ENCODE results near the gene SUSD4. TPM values are rescaled to one million over a fixed set of nuclear protein-coding genes. Genes with fewer than 3 reads are reported as not detected.

The SUSD4 gene
- total and polyA plus RNA-seq, 2 experiments from 2014 or later: 5.6 to 8.3 TPM

GRCh38 chr1:223245983-223246382, 118.0 kb downstream of the SUSD4 start:
- H3K9me2 ChIP-seq (replicated peaks; ENCODE audit: insufficient read depth): no peaks in the 10 kb centered on the region
- TF ChIP-seq EZH2phosphoT487 (IDR thresholded peaks at IDR 0.05; ENCODE audit: low read depth, severe bottlenecking, unreplicated experiment): no peak
- no peak for TF ChIP-seq CTCF (IDR thresholded peaks at IDR 0.05; ENCODE audit: poor library complexity)
- no peak for TF ChIP-seq EZH2 (IDR thresholded peaks at IDR 0.05; ENCODE audit: borderline replicate concordance)
- H3K4me1 ChIP-seq (ENCODE audit: insufficient read depth): peaks cover 4% of the 10 kb centered on the region

GRCh38 chr1:223245411-223245810, 118.6 kb downstream of the SUSD4 start:
- Histone ChIP-seq H3K27me3 (no peaks in the 10 kb centered on the region), H3K9me2 (replicated peaks; ENCODE audit: insufficient read depth) (no peaks in the 10 kb centered on the region), H3K79me2 (no peaks in the 10 kb centered on the region), H3K4me3 (no peak overlapping the region), H3K4me1 (ENCODE audit: insufficient read depth) (peaks cover 4% of the 10 kb centered on the region), H3K36me3 (replicated peaks; ENCODE audit: insufficient read depth, low read depth) (no peaks in the 10 kb centered on the region), H3K4me2 (no peak overlapping the region), H4K20me1 (ENCODE audit: insufficient read depth, poor library complexity, severe bottlenecking) (no peaks in the 10 kb centered on the region), H2AFZ (no peak overlapping the region), H3K9me3 (ENCODE audit: low read depth) (no peaks in the 10 kb centered on the region), H3K27ac (no peak overlapping the region)
- WGBS (ENCODE audit: low lambda C conversion rate, missing lambda C conversion rate): 93% methylated on average over 5 of the region's 5 CpGs
- no peak for DNase-seq (ENCODE audit: low spot score)
- TF ChIP-seq EZH2phosphoT487 (IDR thresholded peaks at IDR 0.05; ENCODE audit: low read depth, severe bottlenecking, unreplicated experiment) (no peak), EZH2 (IDR thresholded peaks at IDR 0.05; ENCODE audit: borderline replicate concordance) (no peak), CTCF (IDR thresholded peaks at IDR 0.05; ENCODE audit: poor library complexity) (no peak)

More at GRCh38 chr1:223245983-223246382, 118.0 kb downstream of the SUSD4 start:
- no peaks in the 10 kb centered on the region for H3K36me3 ChIP-seq (replicated peaks; ENCODE audit: insufficient read depth, low read depth)
- H3K27ac ChIP-seq: no peak overlapping the region
- no peak for DNase-seq (ENCODE audit: low spot score)
- 94% methylated on average over 7 of the region's 7 CpGs for WGBS (ENCODE audit: low lambda C conversion rate, missing lambda C conversion rate)
- H3K4me2 ChIP-seq: no peak overlapping the region
- H3K4me3 ChIP-seq: no peak overlapping the region
- H3K27me3 ChIP-seq: no peaks in the 10 kb centered on the region
- no peak overlapping the region for H2AFZ ChIP-seq
- no peaks in the 10 kb centered on the region for H3K9me3 ChIP-seq (ENCODE audit: low read depth)
- H4K20me1 ChIP-seq (ENCODE audit: insufficient read depth, poor library complexity, severe bottlenecking): no peaks in the 10 kb centered on the region
- H3K79me2 ChIP-seq: no peaks in the 10 kb centered on the region

GRCh38 chr1:223244366-223245103, 119.4 kb downstream of the SUSD4 start:
- 74% methylated on average over 4 of the region's 4 CpGs for WGBS (ENCODE audit: low lambda C conversion rate, missing lambda C conversion rate)

More at GRCh38 chr1:223244366-223245103, 119.4 kb downstream of the SUSD4 start:
- Histone ChIP-seq H3K4me3 (no peak overlapping the region), H4K20me1 (ENCODE audit: insufficient read depth, poor library complexity, severe bottlenecking) (no peaks in the 10 kb centered on the region), H3K27me3 (no peaks in the 10 kb centered on the region), H3K9me2 (replicated peaks; ENCODE audit: insufficient read depth) (no peaks in the 10 kb centered on the region), H3K36me3 (replicated peaks; ENCODE audit: insufficient read depth, low read depth) (no peaks in the 10 kb centered on the region), H3K9me3 (ENCODE audit: low read depth) (no peaks in the 10 kb centered on the region), H3K4me1 (ENCODE audit: insufficient read depth) (no peaks in the 10 kb centered on the region), H2AFZ (no peak overlapping the region), H3K27ac (no peak overlapping the region), H3K4me2 (no peak overlapping the region), H3K79me2 (no peaks in the 10 kb centered on the region)
- DNase-seq (ENCODE audit: low spot score): no peak
- TF ChIP-seq EZH2phosphoT487 (IDR thresholded peaks at IDR 0.05; ENCODE audit: low read depth, severe bottlenecking, unreplicated experiment) (no peak), CTCF (IDR thresholded peaks at IDR 0.05; ENCODE audit: poor library complexity) (peak; percentile 8)

Measured in hepatocyte (in vitro differentiated cells).